Stimulated activated CD8-positive, alpha-beta memory T cell treated with anti-CD3 and anti-CD28 coated beads, Interleukin-4, amount 100 ng/mL, for 1 hour (primary cell): ENCODE data around the gene LINGO1.

Experiments used
- DNase-seq, 2 donors: peaks; one replicate each; pipeline ENCODE4 v3.0.0-alpha.2; 2020; ENCODE audit warnings: low read depth in 2 of 2, low spot score in 1 of 2

The LINGO1 gene

GRCh38 chr15:77572186-77572585, 60.5 kb downstream of the LINGO1 start:
- no peak for DNase-seq

- no peak for DNase-seq
Measured at GRCh38 chr15:77571741-77572140, 61.0 kb downstream of the LINGO1 start.

GRCh38 chr15:77571181-77571580, 61.5 kb downstream of the LINGO1 start:
- no peak for DNase-seq

- DNase-seq = no peak
Measured at GRCh38 chr15:77569729-77570125, 63.0 kb downstream of the LINGO1 start.

GRCh38 chr15:77568973-77569728, 63.6 kb downstream of the LINGO1 start:
- DNase-seq = no peak

GRCh38 chr15:77568014-77568972, 64.4 kb downstream of the LINGO1 start:
- no peak for DNase-seq

GRCh38 chr15:77567202-77567601, 65.5 kb downstream of the LINGO1 start:
- DNase-seq = no peak

GRCh38 chr15:77566092-77566491, 66.6 kb downstream of the LINGO1 start:
- DNase-seq = no peak

GRCh38 chr15:77565378-77565915, 67.3 kb downstream of the LINGO1 start:
- no peak for DNase-seq

- no peak for DNase-seq
Measured at GRCh38 chr15:77564938-77565337, 67.8 kb downstream of the LINGO1 start.

- DNase-seq = no peak
Measured at GRCh38 chr15:77564341-77564740, 68.4 kb downstream of the LINGO1 start.

- DNase-seq = no peak
Measured at GRCh38 chr15:77563623-77564156, 69.0 kb downstream of the LINGO1 start.
